K562 (cell line): ENCODE results near the gene CHD8. TPM values are rescaled to one million over a fixed set of nuclear protein-coding genes. Genes with fewer than 3 reads are reported as not detected.

Source experiments
- ATAC-seq: fragments of 200-7000 bp; cut with Tn5 transposase; 3 replicates; pipeline ENCODE4 v1.9.1; 2020; ENCODE audit warnings: moderate library complexity
- BruUV-seq: library from RNA; stranded (reverse); fragments of 400-500 nt; replicated peaks from 2 replicates; lab custom pipeline; 2021; lab: Mats Ljungman, UMichigan
- CTCF ChIA-PET: fragments of 300-600 bp; formaldehyde crosslinking; extraction: SDS; loops from one replicate; lab custom pipeline; 2021; ENCODE audit warnings: low intra/inter-chr PET ratio; lab: Yijun Ruan, JAX
- POLR2A ChIA-PET: fragments of 300-600, 350-650 bp; sonication (Branson Sonifier 250); formaldehyde crosslinking; extraction: SDS; loops from one replicate; lab custom pipeline; 2021; ENCODE audit warnings: antibody characterized with exemption, inconsistent platforms; lab: Yijun Ruan, JAX
- DNase-seq, 4 experiments: peaks; one replicate each; pipeline versions ENCODE4 v3.0.0 to v3.0.0-alpha.2; 2011 to 2018; ENCODE audit warnings: low spot score in 3 of 4, mixed read lengths in 3 of 4; ENCODE audit errors: extremely low read depth in 1 of 4
- FAIRE-seq: peaks from 2 replicates; lab custom pipeline; 2011; peaks lifted over from hg19 to GRCh38; lab: Jason Lieb, UNC
- H2AFZ ChIP-seq: 2 replicates; pipeline ENCODE4 v1.6.0; 2011; ENCODE audit warnings: low read depth, low read length, control low read depth, inconsistent platforms
- H3K27ac ChIP-seq: fragments of 200-600 bp; 3 replicates; pipeline ENCODE4 v1.8.0; 2011; ENCODE audit warnings: low read depth, mild to moderate bottlenecking, control low read depth, inconsistent platforms, low read length, moderate library complexity, mixed read lengths; ENCODE audit errors: extremely low read depth
- H3K27me3 ChIP-seq, 2 experiments: fragments of 300-600 bp in 1 of 2; 2 replicates in 1 of 2; 3 replicates in 1 of 2; pipeline versions ENCODE4 v1.6.0 to v1.8.0; 2011; ENCODE audit warnings: inconsistent platforms in 2 of 2, low read length in 2 of 2, mild to moderate bottlenecking in 1 of 2, mixed read lengths in 1 of 2, moderate library complexity in 1 of 2; ENCODE audit not compliant: control insufficient read depth in 2 of 2, insufficient read depth in 2 of 2
- H3K36me3 ChIP-seq: fragments of 300-600 bp; 3 replicates; pipeline ENCODE4 v1.8.0; 2011; ENCODE audit warnings: mild to moderate bottlenecking, low read length, inconsistent platforms; ENCODE audit not compliant: control insufficient read depth, insufficient read depth
- H3K4me1 ChIP-seq, 2 experiments: fragments of 200-600 bp in 1 of 2; replicated peaks in 1 of 2; 2 replicates in 1 of 2; 3 replicates in 1 of 2; pipeline versions ENCODE4 v1.5.1 to v1.8.0; 2011; ENCODE audit warnings: inconsistent platforms in 2 of 2, low read length in 2 of 2, mild to moderate bottlenecking in 1 of 2, mixed read lengths in 1 of 2, moderate library complexity in 1 of 2; ENCODE audit not compliant: control insufficient read depth in 2 of 2, insufficient read depth in 2 of 2
- H3K4me2 ChIP-seq: 2 replicates; pipeline ENCODE4 v1.6.1; 2011; ENCODE audit warnings: low read length, control low read depth, inconsistent platforms, mixed read lengths; ENCODE audit not compliant: insufficient read depth
- H3K4me3 ChIP-seq: fragments of 200-600 bp; sonication (generic), shearing (Covaris generic); 2 replicates; pipeline ENCODE4 v1.5.1; 2016; ENCODE audit warnings: control low read depth, inconsistent platforms
- H3K79me2 ChIP-seq: fragments of 200-600 bp; 3 replicates; pipeline ENCODE4 v1.8.0; 2011; ENCODE audit warnings: low read length, inconsistent platforms; ENCODE audit not compliant: control insufficient read depth, insufficient read depth
- H3K9ac ChIP-seq, 2 experiments: 2 replicates each; pipeline versions ENCODE4 v1.6.0 to v1.6.1; 2011; ENCODE audit warnings: low read depth in 2 of 2, low read length in 2 of 2, control low read depth in 1 of 2, inconsistent platforms in 1 of 2, mild to moderate bottlenecking in 1 of 2, mixed read lengths in 1 of 2; ENCODE audit not compliant: insufficient read depth in 1 of 2
- H3K9me1 ChIP-seq: one replicate; pipeline ENCODE4 v1.6.0; 2011; ENCODE audit warnings: inconsistent platforms, mild to moderate bottlenecking, low read length, moderate library complexity; ENCODE audit not compliant: control insufficient read depth, insufficient read depth
- H3K9me3 ChIP-seq: replicated peaks from 2 replicates; pipeline ENCODE4 v1.5.1; 2011; ENCODE audit warnings: low read depth, low read length, inconsistent platforms; ENCODE audit not compliant: control insufficient read depth, insufficient read depth
- H4K20me1 ChIP-seq: replicated peaks from 2 replicates; pipeline ENCODE4 v1.6.1; 2011; ENCODE audit warnings: low read length, inconsistent platforms, mixed read lengths; ENCODE audit not compliant: control insufficient read depth, insufficient read depth
- ARID1B ChIP-seq: fragments of 450-650 bp; IDR thresholded peaks from 2 replicates; pipeline ENCODE4 v1.6.1; 2016; ENCODE audit warnings: antibody characterized with exemption, mild to moderate bottlenecking, inconsistent platforms
- ATF7 ChIP-seq: fragments of 450-650 bp; IDR thresholded peaks from 2 replicates; pipeline ENCODE4 v1.7.1; 2014; ENCODE audit warnings: mild to moderate bottlenecking, moderate library complexity
- CBFA2T3 ChIP-seq: fragments of 450-650 bp; IDR thresholded peaks from 2 replicates; pipeline ENCODE4 v1.6.1; 2017
- ETV5 ChIP-seq: sonication (generic); formaldehyde crosslinking; IDR thresholded peaks from 2 replicates; pipeline ENCODE4 v1.4.0; 2020; ENCODE audit warnings: low read depth, mild to moderate bottlenecking, missing genetic modification reagents
- JUND ChIP-seq, 2 experiments: IDR thresholded peaks; 2 replicates in 1 of 2; 3 replicates in 1 of 2; pipeline ENCODE4 v1.6.1; 2011; ENCODE audit warnings: borderline replicate concordance in 2 of 2, low read depth in 2 of 2, low read length in 2 of 2, improper control_type of control experiment in 1 of 2, missing biosample characterization in 1 of 2, missing genetic modification characterization in 1 of 2, missing genetic modification reagents in 1 of 2
- LEF1 ChIP-seq: fragments of 450-650 bp; IDR thresholded peaks from 2 replicates; pipeline ENCODE4 v1.6.1; 2016; ENCODE audit warnings: mild to moderate bottlenecking
- TEAD4 ChIP-seq, 2 experiments: sonication (generic) in 1 of 2; formaldehyde crosslinking in 1 of 2; IDR thresholded peaks; 2 replicates each; pipeline versions ENCODE4 v1.6.1 to v1.8.0; 2012 to 2022; ENCODE audit warnings: borderline replicate concordance in 1 of 2, inconsistent platforms in 1 of 2, low read length in 1 of 2, mild to moderate bottlenecking in 1 of 2, missing genetic modification reagents in 1 of 2
- in situ Hi-C: fragments of 300-500 bp; cut with MboI; formaldehyde crosslinking; loops from 4 replicates; pipeline ENCODE4 v1.15.0; 2018; ENCODE audit warnings: inconsistent platforms, mixed read lengths
- intact Hi-C: fragments of 100-400 bp; cut with micrococcal nuclease; formaldehyde crosslinking; loops from 2 replicates; pipeline ENCODE4 v1.14.2; 2022
- polyA plus RNA-seq, 8 experiments: library from polyadenylated mRNA; depleted of rRNA in 4 of 8; stranded (reverse) in 5 of 8; unstranded in 3 of 8; fragments of >200 nt; fragmentation: Nextera tagmentation in 2 of 8; fragmentation: Illumina TruSeq in 1 of 8; extraction: Ambion mirVana in 2 of 8; extraction: Trizol in 1 of 8; gene quantifications; 2 replicates each; pipeline versions ENCODE4 v1.2.1 to v1.2.3, GENCODE V29; 2011 to 2014; ENCODE audit warnings: inconsistent platforms in 1 of 8, missing spikeins in 1 of 8
- total RNA-seq, 7 experiments: library from RNA; depleted of rRNA in 6 of 7; stranded (reverse); fragments of >200 nt in 6 of 7; fragmentation: Illumina TruSeq in 2 of 7; extraction: Trizol in 2 of 7; gene quantifications; 2 replicates each; pipeline versions ENCODE4 v1.2.1 to v1.2.3, GENCODE V29; 2011 to 2021; ENCODE audit warnings: low replicate concordance in 1 of 7
- TF ChIP-seq, protein P1 (sequence below), 2 experiments: fragments of 450-650 bp in 1 of 2; sonication (generic) in 1 of 2; formaldehyde crosslinking in 1 of 2; IDR thresholded peaks in 1 of 2; conservative IDR thresholded peaks in 1 of 2; 2 replicates each; pipeline versions ENCODE4 v1.6.1 to v1.8.1; 2016 to 2023; ENCODE audit warnings: mild to moderate bottlenecking in 2 of 2, moderate library complexity in 2 of 2, inconsistent platforms in 1 of 2, missing genetic modification reagents in 1 of 2

CHD8 gene
- total and polyA plus RNA-seq, 9 of the 15 experiments (the other 6 are each of a cell fraction or from before 2014, with no cell fraction given) = 11.1 to 51.2 (median 32.8) TPM

GRCh38 chr14:21382095-21382494 is 73.8 kb downstream of the CHD8 start:
- Histone ChIP-seq H3K9me1 (no peaks in the 10 kb centered on the region), H3K27ac (no peak overlapping the region; the same call in 2 of the 3 replicates), H3K4me2 (peak overlapping the region; percentile 99), H3K9ac (peak overlapping the region; percentile 17 to 95; a peak in 3 of 4 replicates), H3K9me3 (no peaks in the 10 kb centered on the region), H3K27me3 (no peaks in the 10 kb centered on the region), H3K4me3 (peak overlapping the region; percentile 74), H3K79me2 (peaks cover 78% of the 10 kb centered on the region), H3K36me3 (peaks cover 64% of the 10 kb centered on the region; the same call in 2 of the 3 replicates), H4K20me1 (0 out of 2 replicates have a peak, but pooled peaks cover 10% of the 10 kb centered on the region), H3K4me1 (peaks cover 5 to 16% of the 10 kb centered on the region in 2 experiments; a peak in 3 of 5 replicates), H2AFZ (no peak overlapping the region)
- in situ Hi-C loops = no loop called here
- no peak for FAIRE-seq
- no peak for DNase-seq
- POLR2A ChIA-PET = interaction anchor here (0.7 to 1.6 kb wide), 4 partner anchors 74 to 155 kb away, joined by 3 to 5 read pairs (median 3); no protein-coding TSS in a partner anchor
- CTCF ChIA-PET = no interaction called here
- TF ChIP-seq JUND (IDR thresholded peaks at IDR 0.05; ENCODE audit: borderline replicate concordance, low read depth, low read length) (peak; percentile 61; the same call in 1 of the 2 replicates), JUND (tag; IDR thresholded peaks at IDR 0.05; ENCODE audit: borderline replicate concordance, low read depth, low read length) (no peak), CBFA2T3 (peak; percentile 9; the same call in 1 of the 2 replicates), ARID1B (peak; percentile 30), ATF7 (peak; percentile 40; the same call in 1 of the 2 replicates), ETV5 (CRISPR knock-in tag) (no peak), LEF1 (no peak), TEAD4 (IDR thresholded peaks at IDR 0.05; ENCODE audit: low read length) (0 out of 2 replicates have a peak, but pooled peaks have one; percentile 18), TEAD4 (CRISPR knock-in tag; IDR thresholded peaks at IDR 0.05; ENCODE audit: borderline replicate concordance) (no peak)
- TF ChIP-seq, protein P1, sequence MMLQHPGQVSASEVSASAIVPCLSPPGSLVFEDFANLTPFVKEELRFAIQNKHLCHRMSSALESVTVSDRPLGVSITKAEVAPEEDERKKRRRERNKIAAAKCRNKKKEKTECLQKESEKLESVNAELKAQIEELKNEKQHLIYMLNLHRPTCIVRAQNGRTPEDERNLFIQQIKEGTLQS (IDR thresholded peaks at IDR 0.05) = peak; percentile 65
- TF ChIP-seq, protein P1 (CRISPR knock-in tag; conservative IDR thresholded peaks at IDR 0.05) = no peak
- ATAC-seq = no peak
- intact Hi-C loops = loop anchor here (5.0 kb wide), 1 partner anchor 115 kb away; the partner anchor contains the start of gene HNRNPC
- no TSS peak for BruUV-seq
